Activated CD8-positive, alpha-beta T cell treated with anti-CD3 and anti-CD28 coated beads for 36 hours (primary cell): ENCODE data around the gene SOWAHA. TPM values are rescaled to one million over a fixed set of nuclear protein-coding genes. Genes with fewer than 3 reads are reported as not detected.

Source experiments
- ATAC-seq: fragments of 200-7000 bp; cut with Tn5 transposase; one replicate; pipeline ENCODE4 v1.10.0; 2021; ENCODE audit warnings: mild to moderate bottlenecking, moderate library complexity
- CTCF ChIA-PET: fragments of 350-600 bp; sonication (Branson Sonifier 250); formaldehyde crosslinking; loops from one replicate; lab custom pipeline; 2021; ENCODE audit warnings: antibody characterized with exemption; lab: Charles Lee
- POLR2A ChIA-PET: fragments of 350-600 bp; sonication (Branson Sonifier 250); formaldehyde crosslinking; loops from one replicate; lab custom pipeline; 2021; ENCODE audit warnings: antibody characterized with exemption; lab: Charles Lee
- DNase-seq: peaks from one replicate; pipeline ENCODE4 v3.0.0-alpha.2; 2020
- H3K27ac Mint-ChIP-seq: one replicate; pipeline ENCODE4 v1.8.0; 2021; ENCODE audit warnings: mild to moderate bottlenecking, mixed read lengths
- H3K27me3 Mint-ChIP-seq: one replicate; pipeline ENCODE4 v1.8.0; 2021; ENCODE audit warnings: mixed read lengths
- H3K36me3 Mint-ChIP-seq: one replicate; pipeline ENCODE4 v1.8.0; 2021; ENCODE audit warnings: low read depth, mixed read lengths
- H3K4me1 Mint-ChIP-seq: one replicate; pipeline ENCODE4 v1.8.0; 2021; ENCODE audit warnings: low read depth, mixed read lengths
- H3K4me3 Mint-ChIP-seq: one replicate; pipeline ENCODE4 v1.8.0; 2021; ENCODE audit warnings: mild to moderate bottlenecking, moderate library complexity, mixed read lengths
- H3K9me3 Mint-ChIP-seq: one replicate; pipeline ENCODE4 v1.8.0; 2021; ENCODE audit warnings: mixed read lengths
- intact Hi-C: fragments of 100-400 bp; cut with micrococcal nuclease; formaldehyde crosslinking; loops from one replicate; pipeline ENCODE4 v1.10.0; 2022
- total RNA-seq, 2 experiments: library from RNA; stranded (reverse); gene quantifications; one replicate each; pipeline ENCODE4 v1.2.3, GENCODE V29; 2021
- TF ChIP-seq, protein P1 (sequence below): fragments of 200-600 bp; IDR thresholded peaks from one replicate; pipeline ENCODE4 v1.8.0; 2022; ENCODE audit warnings: antibody characterized with exemption, mild to moderate bottlenecking

SOWAHA gene
- total RNA-seq, 2 experiments from 2014 or later = not detected

DNA sequence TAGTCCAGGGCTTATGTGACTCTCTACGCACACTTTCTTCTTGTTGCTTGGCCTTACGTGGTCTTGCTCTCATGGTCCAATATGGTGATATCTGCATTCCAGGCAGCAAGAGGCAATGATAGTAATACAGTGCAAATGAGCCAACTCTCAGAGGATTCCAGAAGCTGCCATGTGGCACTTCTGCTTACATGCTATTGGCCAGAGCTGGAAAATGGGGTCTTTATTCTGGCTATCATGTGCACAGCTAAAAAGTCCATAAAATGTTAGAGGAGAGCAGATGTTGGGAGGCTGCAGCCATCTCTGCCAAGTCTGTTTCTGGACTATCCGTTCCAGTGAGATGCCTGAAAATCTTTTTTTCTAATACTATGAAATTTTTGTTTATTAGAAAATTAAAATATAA, 33.1 kb upstream of the SOWAHA start:
- Mint-ChIP-seq H3K4me1 (peaks cover 8% of the 10 kb centered on the region), H3K9me3 (no peaks in the 10 kb centered on the region), H3K4me3 (no peak overlapping the region), H3K27ac (no peak overlapping the region), H3K27me3 (peaks cover 25% of the 10 kb centered on the region), H3K36me3 (no peaks in the 10 kb centered on the region)
- POLR2A ChIA-PET = no interaction called here
- intact Hi-C loops = no loop called here
- TF ChIP-seq, protein P1, sequence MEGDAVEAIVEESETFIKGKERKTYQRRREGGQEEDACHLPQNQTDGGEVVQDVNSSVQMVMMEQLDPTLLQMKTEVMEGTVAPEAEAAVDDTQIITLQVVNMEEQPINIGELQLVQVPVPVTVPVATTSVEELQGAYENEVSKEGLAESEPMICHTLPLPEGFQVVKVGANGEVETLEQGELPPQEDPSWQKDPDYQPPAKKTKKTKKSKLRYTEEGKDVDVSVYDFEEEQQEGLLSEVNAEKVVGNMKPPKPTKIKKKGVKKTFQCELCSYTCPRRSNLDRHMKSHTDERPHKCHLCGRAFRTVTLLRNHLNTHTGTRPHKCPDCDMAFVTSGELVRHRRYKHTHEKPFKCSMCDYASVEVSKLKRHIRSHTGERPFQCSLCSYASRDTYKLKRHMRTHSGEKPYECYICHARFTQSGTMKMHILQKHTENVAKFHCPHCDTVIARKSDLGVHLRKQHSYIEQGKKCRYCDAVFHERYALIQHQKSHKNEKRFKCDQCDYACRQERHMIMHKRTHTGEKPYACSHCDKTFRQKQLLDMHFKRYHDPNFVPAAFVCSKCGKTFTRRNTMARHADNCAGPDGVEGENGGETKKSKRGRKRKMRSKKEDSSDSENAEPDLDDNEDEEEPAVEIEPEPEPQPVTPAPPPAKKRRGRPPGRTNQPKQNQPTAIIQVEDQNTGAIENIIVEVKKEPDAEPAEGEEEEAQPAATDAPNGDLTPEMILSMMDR = no peak
- DNase-seq = no peak
- CTCF ChIA-PET = interaction anchor here (2.9 kb wide), 1 partner anchor 40 kb away, joined by 12 read pairs; no protein-coding TSS in a partner anchor
- ATAC-seq = no peak

DNA sequence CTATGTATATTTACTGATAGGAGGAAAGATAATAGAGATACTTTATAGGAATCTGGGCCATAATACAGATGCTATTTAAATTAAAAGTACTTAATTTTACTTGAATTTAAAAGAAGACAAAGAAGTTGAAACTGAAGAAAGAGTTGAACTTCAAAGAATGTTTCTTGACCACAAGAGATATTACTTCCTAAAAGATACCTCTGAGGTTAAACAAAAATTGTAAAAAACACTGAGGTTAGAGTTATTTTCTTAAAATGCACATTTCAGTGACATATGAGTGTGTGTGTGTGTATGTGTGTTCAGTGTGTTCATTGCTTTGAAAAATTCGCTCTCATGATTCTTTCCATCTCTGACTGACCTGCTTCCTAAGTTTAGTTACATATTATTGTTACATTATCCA, 32.5 kb upstream of the SOWAHA start:
- peaks cover 27% of the 10 kb centered on the region for H3K27me3 Mint-ChIP-seq
- H3K36me3 Mint-ChIP-seq = no peaks in the 10 kb centered on the region
- CTCF ChIA-PET = interaction anchor here (1.2 kb wide), 1 partner anchor 9 kb away, joined by 3 read pairs; no protein-coding TSS in a partner anchor
- intact Hi-C loops = no loop called here
- POLR2A ChIA-PET = no interaction called here
- H3K27ac Mint-ChIP-seq = no peak overlapping the region
- H3K4me3 Mint-ChIP-seq = no peak overlapping the region
- ATAC-seq (no peak), DNase-seq (no peak)
- H3K9me3 Mint-ChIP-seq = no peaks in the 10 kb centered on the region
- TF ChIP-seq, protein P1 = no peak
- H3K4me1 Mint-ChIP-seq = peaks cover 8% of the 10 kb centered on the region

DNA sequence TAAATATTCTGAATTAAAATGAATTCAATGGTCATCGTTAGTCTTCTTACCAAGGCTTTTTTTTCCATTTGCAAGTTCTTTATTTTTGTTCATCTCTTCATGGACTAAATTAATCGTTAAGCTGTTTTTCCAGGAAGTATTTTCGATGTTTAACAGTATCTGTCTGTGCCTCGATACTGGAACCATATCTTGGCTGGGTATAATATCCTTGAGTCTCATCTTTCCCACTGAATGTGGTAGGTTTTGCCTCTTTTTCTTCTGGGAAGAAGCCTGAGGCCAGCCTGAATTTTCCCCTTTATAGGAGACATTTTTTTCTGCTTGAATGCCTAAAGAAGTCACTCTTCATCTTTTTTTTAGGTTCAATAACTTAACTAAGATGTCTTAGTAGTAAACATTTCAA, 32.1 kb upstream of the SOWAHA start:
- DNase-seq (no peak), ATAC-seq (no peak)
- intact Hi-C loops = no loop called here
- H3K36me3 Mint-ChIP-seq = no peaks in the 10 kb centered on the region
- TF ChIP-seq, protein P1 = no peak
- peaks cover 8% of the 10 kb centered on the region for H3K4me1 Mint-ChIP-seq
- ChIA-PET POLR2A (no interaction called here), CTCF (interaction anchor here (1.2 kb wide), 1 partner anchor 9 kb away, joined by 3 read pairs; no protein-coding TSS in a partner anchor)
- H3K27ac Mint-ChIP-seq = no peak overlapping the region
- H3K9me3 Mint-ChIP-seq = no peaks in the 10 kb centered on the region
- H3K27me3 Mint-ChIP-seq = peaks cover 27% of the 10 kb centered on the region
- no peak overlapping the region for H3K4me3 Mint-ChIP-seq

DNA sequence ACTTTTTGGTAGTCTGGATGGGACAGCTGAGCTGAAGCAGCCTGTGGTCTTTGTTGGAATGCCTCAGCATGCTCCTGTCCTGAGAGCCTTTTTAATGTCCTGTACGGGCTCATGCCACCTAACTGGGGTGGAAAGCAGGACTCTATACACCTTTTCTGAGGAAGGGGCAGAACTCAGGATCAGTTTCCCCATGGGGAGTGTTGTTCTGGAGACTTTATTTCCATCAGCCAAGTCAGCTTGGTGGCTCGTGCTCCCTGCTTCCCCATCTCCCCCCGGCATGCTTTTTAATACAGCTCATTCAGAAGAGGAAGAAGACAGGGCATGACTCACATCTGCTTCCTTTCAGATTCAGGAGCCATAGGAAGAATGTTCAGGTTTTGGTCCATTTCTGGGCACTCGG, 31.0 kb upstream of the SOWAHA start:
- TF ChIP-seq, protein P1 = no peak

DNA sequence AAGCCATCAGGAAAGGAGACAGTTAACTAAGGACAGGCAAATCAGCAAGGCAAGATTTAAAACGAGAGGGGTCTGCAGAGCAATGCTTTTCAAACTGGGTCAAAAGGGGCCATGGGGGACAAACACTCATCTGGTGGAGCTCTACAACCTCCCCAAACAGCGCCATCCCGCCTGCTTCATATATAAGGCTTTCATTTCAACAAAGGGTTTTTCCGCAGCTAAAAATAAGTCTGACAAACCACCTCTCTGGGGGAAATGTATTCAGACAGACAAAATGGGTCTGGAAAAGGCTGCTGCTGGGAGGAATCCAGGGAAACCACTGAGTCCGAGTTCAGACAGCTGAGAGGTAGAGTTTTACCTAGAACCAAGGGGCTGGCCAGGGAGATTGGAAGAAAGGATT, 27.7 kb upstream of the SOWAHA start:
- ATAC-seq = no peak

More for the DNA sequence above, 31.0 kb upstream of the SOWAHA start:
- peaks cover 27% of the 10 kb centered on the region for H3K27me3 Mint-ChIP-seq
- H3K9me3 Mint-ChIP-seq = no peaks in the 10 kb centered on the region
- ChIA-PET POLR2A (no interaction called here), CTCF (interaction anchor here (1.2 kb wide), 1 partner anchor 8 kb away, joined by 3 read pairs; no protein-coding TSS in a partner anchor)
- H3K36me3 Mint-ChIP-seq = no peaks in the 10 kb centered on the region
- no peak overlapping the region for H3K4me3 Mint-ChIP-seq
- H3K4me1 Mint-ChIP-seq = peaks cover 6% of the 10 kb centered on the region
- DNase-seq = no peak
- no peak overlapping the region for H3K27ac Mint-ChIP-seq
- no peak for ATAC-seq
- intact Hi-C loops = no loop called here

More for the DNA sequence above, 27.7 kb upstream of the SOWAHA start:
- no peaks in the 10 kb centered on the region for H3K36me3 Mint-ChIP-seq
- no peak for DNase-seq
- no peaks in the 10 kb centered on the region for H3K9me3 Mint-ChIP-seq
- no peak overlapping the region for H3K27ac Mint-ChIP-seq
- H3K4me3 Mint-ChIP-seq = no peak overlapping the region
- TF ChIP-seq, protein P1 = no peak
- peaks cover 3% of the 10 kb centered on the region for H3K4me1 Mint-ChIP-seq
- POLR2A ChIA-PET = no interaction called here
- CTCF ChIA-PET = interaction anchor here (1.0 to 2.2 kb wide), 4 partner anchors 16 to 48 kb away, joined by 3 to 9 read pairs (median 4); partner anchors contain the start of gene KIF3A
- intact Hi-C loops = no loop called here
- H3K27me3 Mint-ChIP-seq = peaks cover 18% of the 10 kb centered on the region
